Breast epithelium (tissue), 4 donors: ENCODE measurements around the gene ALOX5AP. TPM values are rescaled to one million over a fixed set of nuclear protein-coding genes. Genes with fewer than 3 reads are reported as not detected.

Experiments
- DNase-seq, 2 donors: peaks; one replicate each; pipeline ENCODE4 v3.0.0-alpha.2; 2019; ENCODE audit warnings: low spot score in 2 of 2
- H3K27ac ChIP-seq, 2 donors: fragments of 200-600 bp; sonication (generic) in 1 of 2; one replicate each; pipeline ENCODE4 v1.5.1; 2016 to 2019; ENCODE audit warnings: mild to moderate bottlenecking in 1 of 2
- H3K27me3 ChIP-seq, 2 donors: fragments of 200-600 bp; sonication (generic) in 1 of 2; one replicate each; pipeline versions ENCODE4 v1.5.1 to v1.6.0; 2017 to 2019; ENCODE audit warnings: control low read depth in 1 of 2, mild to moderate bottlenecking in 1 of 2
- H3K36me3 ChIP-seq: fragments of 200-600 bp; one replicate; pipeline ENCODE4 v1.5.1; 2019
- H3K4me1 ChIP-seq, 2 donors: fragments of 200-600 bp; sonication (generic); one replicate each; pipeline ENCODE4 v1.5.1; 2016 to 2019; ENCODE audit warnings: control low read depth in 1 of 2
- H3K4me3 ChIP-seq, 3 donors: fragments of 200-600 bp; sonication (generic); 1 replicate in 2 of 3; 2 replicates in 1 of 3; pipeline ENCODE4 v1.5.1; 2016 to 2019; ENCODE audit warnings: mild to moderate bottlenecking in 3 of 3, moderate library complexity in 2 of 3
- H3K9me3 ChIP-seq, 2 donors: fragments of 200-600 bp; sonication (generic) in 1 of 2; one replicate each; pipeline ENCODE4 v1.5.1; 2016 to 2019; ENCODE audit warnings: control low read depth in 1 of 2
- CTCF ChIP-seq, 3 donors: fragments of 450-650 bp; IDR thresholded peaks; one replicate each; pipeline ENCODE4 v1.5.1; 2016 to 2017; ENCODE audit warnings: antibody characterized with exemption in 3 of 3, mild to moderate bottlenecking in 3 of 3, moderate library complexity in 3 of 3
- POLR2A ChIP-seq: fragments of 450-650 bp; IDR thresholded peaks from one replicate; pipeline ENCODE4 v1.6.1; 2016; ENCODE audit warnings: antibody characterized with exemption, mild to moderate bottlenecking, moderate library complexity
- POLR2AphosphoS5 ChIP-seq, 3 donors: sonication (generic); formaldehyde crosslinking; IDR thresholded peaks; one replicate each; pipeline ENCODE4 v1.6.1; 2017; ENCODE audit warnings: antibody characterized with exemption in 3 of 3
- intact Hi-C: fragments of 100-400 bp; cut with DNase I; formaldehyde crosslinking; loops from one replicate; pipeline ENCODE4 v1.15.1; 2023; ENCODE audit warnings: low total_unique reads
- total RNA-seq, 3 donors: library from RNA; depleted of rRNA; stranded (reverse); fragments of >200 nt; gene quantifications; one replicate each; pipeline ENCODE4 v1.1.0, GENCODE V29; 2016

Gene ALOX5AP
- total RNA-seq, 3 donors from 2014 or later: 32.1 to 47.4 (median 37.9) TPM

GRCh38 chr13:30796132-30796572 is 60.8 kb downstream of the ALOX5AP start:
- peak overlapping the region; percentile 73 to 76 for H3K27ac ChIP-seq
- H3K4me3 ChIP-seq: peak overlapping the region in 2 of 3 donors; percentile 28 to 51
- intact Hi-C loops: loop anchor here (10.0 kb wide), 1 partner anchor 111 kb away; no protein-coding TSS in a partner anchor
- H3K4me1 ChIP-seq: peaks cover 6 to 25% of the 10 kb centered on the region in 2 donors
- no peaks in the 10 kb centered on the region for H3K27me3 ChIP-seq
- no peaks in the 10 kb centered on the region for H3K9me3 ChIP-seq
- H3K36me3 ChIP-seq: no peaks in the 10 kb centered on the region
- peak in 1 of 2 donors; percentile 68 for DNase-seq
- TF ChIP-seq POLR2AphosphoS5 (IDR thresholded peaks at IDR 0.05) (no peak), CTCF (IDR thresholded peaks at IDR 0.05) (peak in 1 of 3 donors; percentile 28)

- Histone ChIP-seq H3K36me3 (no peaks in the 10 kb centered on the region), H3K4me3 (peak overlapping the region in 2 of 3 donors; percentile 28 to 51), H3K27ac (peak overlapping the region; percentile 73 to 76), H3K27me3 (no peaks in the 10 kb centered on the region), H3K4me1 (peaks cover 6 to 22% of the 10 kb centered on the region in 2 donors), H3K9me3 (no peaks in the 10 kb centered on the region)
- DNase-seq: peak; percentile 70 to 82
- TF ChIP-seq POLR2A: no peak
- TF ChIP-seq CTCF (IDR thresholded peaks at IDR 0.05): no peak
- no peak for TF ChIP-seq POLR2AphosphoS5 (IDR thresholded peaks at IDR 0.05)
- intact Hi-C loops: loop anchor here (10.0 kb wide), 1 partner anchor 112 kb away; no protein-coding TSS in a partner anchor
These were observed 61.6 kb downstream of the ALOX5AP start for GRCh38 chr13:30796631-30797601.

DNA sequence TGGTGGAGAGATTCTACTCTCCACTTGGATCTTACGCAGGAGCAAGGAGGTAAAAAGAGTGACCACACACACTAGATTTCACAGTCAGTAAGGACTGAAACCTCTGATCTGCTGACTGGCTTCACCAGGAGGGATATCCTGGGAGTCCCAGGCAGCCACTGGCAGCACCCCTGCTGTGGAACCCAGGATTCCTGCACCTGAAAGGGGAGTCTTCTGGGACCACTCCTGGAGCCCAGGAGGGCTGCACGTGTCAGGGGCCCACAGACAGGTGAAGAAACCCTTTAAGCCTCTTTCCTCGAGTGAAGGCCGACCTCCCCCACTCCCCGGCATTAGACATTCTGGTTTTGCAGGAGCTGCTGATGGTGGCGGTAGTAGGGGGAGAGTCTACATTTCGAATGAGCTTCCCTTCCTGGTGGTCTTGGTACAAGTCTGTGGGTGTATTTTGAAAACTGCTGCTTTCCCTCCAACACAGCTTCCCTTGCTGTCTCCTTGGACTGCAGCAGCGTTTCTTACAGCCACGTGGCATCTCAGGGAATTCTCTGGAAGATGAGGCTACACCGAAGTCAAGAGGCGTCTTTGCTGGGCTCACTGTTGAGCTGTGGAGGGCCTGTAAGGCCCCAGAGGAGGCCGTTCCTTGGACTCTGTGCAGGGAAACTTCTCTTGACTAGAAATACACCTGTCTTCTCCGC is 62.6 kb downstream of the ALOX5AP start:
- peak overlapping the region; percentile 73 to 76 for H3K27ac ChIP-seq
- intact Hi-C loops: loop anchor here (10.0 kb wide), 1 partner anchor 113 kb away; no protein-coding TSS in a partner anchor
- DNase-seq: no peak
- H3K36me3 ChIP-seq: no peaks in the 10 kb centered on the region
- H3K27me3 ChIP-seq: no peaks in the 10 kb centered on the region
- H3K4me1 ChIP-seq: peaks cover 6 to 12% of the 10 kb centered on the region in 2 donors
- H3K9me3 ChIP-seq: no peaks in the 10 kb centered on the region
- no peak for TF ChIP-seq POLR2A
- TF ChIP-seq CTCF (IDR thresholded peaks at IDR 0.05): no peak
- TF ChIP-seq POLR2AphosphoS5 (IDR thresholded peaks at IDR 0.05): no peak
- no peak overlapping the region for H3K4me3 ChIP-seq

- H3K27me3 ChIP-seq: no peaks in the 10 kb centered on the region
- peaks cover 10 to 11% of the 10 kb centered on the region in 2 donors for H3K4me1 ChIP-seq
- intact Hi-C loops: loop anchor here (10.0 kb wide), 1 partner anchor 114 kb away; no protein-coding TSS in a partner anchor
- H3K4me3 ChIP-seq: no peak overlapping the region
- DNase-seq: no peak
- H3K36me3 ChIP-seq: no peaks in the 10 kb centered on the region
- H3K27ac ChIP-seq: no peak overlapping the region
- H3K9me3 ChIP-seq: no peaks in the 10 kb centered on the region
- no peak for TF ChIP-seq CTCF (IDR thresholded peaks at IDR 0.05)
- no peak for TF ChIP-seq POLR2AphosphoS5 (IDR thresholded peaks at IDR 0.05)
- TF ChIP-seq POLR2A: no peak
These were observed 63.5 kb downstream of the ALOX5AP start for GRCh38 chr13:30798776-30799355.
